ENCODE measurements around the gene DYNLT2. TPM values are rescaled to one million over a fixed set of nuclear protein-coding genes. Genes with fewer than 3 reads are reported as not detected.

The DYNLT2 gene
- polyA plus RNA-seq, 1 of the 3 experiments (the other 2 are of a cell fraction) = 0.81 TPM

DNA sequence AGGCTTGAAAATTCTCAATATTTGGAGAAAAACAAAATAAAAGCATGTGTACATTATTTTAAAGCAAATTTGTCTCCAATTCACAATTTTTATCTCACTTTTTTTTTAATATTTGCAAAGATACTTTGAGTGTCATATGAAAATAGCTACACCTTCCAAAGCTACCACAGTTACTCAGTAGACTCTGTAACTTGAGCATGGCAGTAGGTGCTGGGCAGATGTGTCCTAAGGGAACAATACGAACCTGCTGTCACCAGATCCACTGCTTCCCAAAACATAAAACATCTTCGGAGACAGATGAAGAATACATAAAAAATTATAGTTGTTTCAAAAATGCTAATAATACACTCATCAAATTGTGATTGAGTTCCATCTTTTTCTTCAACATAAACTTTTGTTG is 60.1 kb downstream of the DYNLT2 start:
- Histone ChIP-seq H3K79me2 (ENCODE audit: insufficient read depth) (no peaks in the 10 kb centered on the region; the same call in 1 of the 2 replicates), H3K4me3 (ENCODE audit: low read depth in 2 of 2, low read length in 1 of 2) (no peak overlapping the region), H3K27ac (ENCODE audit: low read depth in 2 of 2, low read length in 1 of 2) (no peak overlapping the region), H3K9me2 (no peaks in the 10 kb centered on the region), H3F3A (replicated peaks; ENCODE audit: insufficient read depth) (no peaks in the 10 kb centered on the region), H3K36me3 (replicated peaks in 1 of 2; ENCODE audit: control insufficient read depth in 1 of 2, insufficient read depth in 2 of 2, low read length in 1 of 2) (peaks cover 22 to 37% of the 10 kb centered on the region in 2 experiments), H3K27me3 (ENCODE audit: insufficient read depth) (no peaks in the 10 kb centered on the region), H3K9ac (no peak overlapping the region), H3K4me1 (ENCODE audit: control insufficient read depth in 1 of 2, insufficient read depth in 2 of 2, low read depth in 1 of 2, low read length in 1 of 2) (no peaks in the 10 kb centered on the region), H4K20me1 (ENCODE audit: insufficient read depth) (no peaks in the 10 kb centered on the region), H3K9me3 (0 out of 2 replicates have a peak, but pooled peaks cover 2% of the 10 kb centered on the region), H2AFZ (ENCODE audit: low read depth) (no peak overlapping the region), H3K4me2 (no peak overlapping the region)
- CTCF ChIA-PET = no interaction called here
- POLR2A ChIA-PET = no interaction called here
- no peak for DNase-seq
- TF ChIP-seq TAF1 (IDR thresholded peaks at IDR 0.05; ENCODE audit: borderline replicate concordance, low read depth, low read length) = no peak
- TF ChIP-seq EZH2phosphoT487 (IDR thresholded peaks at IDR 0.05; ENCODE audit: borderline replicate concordance, low read depth) = no peak
- TF ChIP-seq JUND (IDR thresholded peaks at IDR 0.05) = no peak
- TF ChIP-seq TEAD4 (IDR thresholded peaks at IDR 0.05; ENCODE audit: borderline replicate concordance, insufficient read depth) = no peak
- TF ChIP-seq POLR2AphosphoS5 (IDR thresholded peaks at IDR 0.05; ENCODE audit: low read depth, low read length) = no peak
- TF ChIP-seq CHD2 (IDR thresholded peaks at IDR 0.05; ENCODE audit: low read length, partially characterized antibody) = no peak
- no peak for TF ChIP-seq NRF1 (IDR thresholded peaks at IDR 0.05; ENCODE audit: low read depth, low read length)
- TF ChIP-seq EP300 (IDR thresholded peaks at IDR 0.05; ENCODE audit: borderline replicate concordance in 1 of 2, low read depth in 1 of 2, low read length in 1 of 2) = no peak
- no peak for TF ChIP-seq RAD21 (IDR thresholded peaks at IDR 0.05; ENCODE audit: low read length)
- TF ChIP-seq, protein P1, sequence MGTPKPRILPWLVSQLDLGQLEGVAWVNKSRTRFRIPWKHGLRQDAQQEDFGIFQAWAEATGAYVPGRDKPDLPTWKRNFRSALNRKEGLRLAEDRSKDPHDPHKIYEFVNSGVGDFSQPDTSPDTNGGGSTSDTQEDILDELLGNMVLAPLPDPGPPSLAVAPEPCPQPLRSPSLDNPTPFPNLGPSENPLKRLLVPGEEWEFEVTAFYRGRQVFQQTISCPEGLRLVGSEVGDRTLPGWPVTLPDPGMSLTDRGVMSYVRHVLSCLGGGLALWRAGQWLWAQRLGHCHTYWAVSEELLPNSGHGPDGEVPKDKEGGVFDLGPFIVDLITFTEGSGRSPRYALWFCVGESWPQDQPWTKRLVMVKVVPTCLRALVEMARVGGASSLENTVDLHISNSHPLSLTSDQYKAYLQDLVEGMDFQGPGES (IDR thresholded peaks at IDR 0.05; ENCODE audit: low read depth, low read length) = no peak
- TF ChIP-seq, protein P2, sequence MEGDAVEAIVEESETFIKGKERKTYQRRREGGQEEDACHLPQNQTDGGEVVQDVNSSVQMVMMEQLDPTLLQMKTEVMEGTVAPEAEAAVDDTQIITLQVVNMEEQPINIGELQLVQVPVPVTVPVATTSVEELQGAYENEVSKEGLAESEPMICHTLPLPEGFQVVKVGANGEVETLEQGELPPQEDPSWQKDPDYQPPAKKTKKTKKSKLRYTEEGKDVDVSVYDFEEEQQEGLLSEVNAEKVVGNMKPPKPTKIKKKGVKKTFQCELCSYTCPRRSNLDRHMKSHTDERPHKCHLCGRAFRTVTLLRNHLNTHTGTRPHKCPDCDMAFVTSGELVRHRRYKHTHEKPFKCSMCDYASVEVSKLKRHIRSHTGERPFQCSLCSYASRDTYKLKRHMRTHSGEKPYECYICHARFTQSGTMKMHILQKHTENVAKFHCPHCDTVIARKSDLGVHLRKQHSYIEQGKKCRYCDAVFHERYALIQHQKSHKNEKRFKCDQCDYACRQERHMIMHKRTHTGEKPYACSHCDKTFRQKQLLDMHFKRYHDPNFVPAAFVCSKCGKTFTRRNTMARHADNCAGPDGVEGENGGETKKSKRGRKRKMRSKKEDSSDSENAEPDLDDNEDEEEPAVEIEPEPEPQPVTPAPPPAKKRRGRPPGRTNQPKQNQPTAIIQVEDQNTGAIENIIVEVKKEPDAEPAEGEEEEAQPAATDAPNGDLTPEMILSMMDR (IDR thresholded peaks at IDR 0.05) = no peak
- TF ChIP-seq ELF1 (IDR thresholded peaks at IDR 0.05) = no peak
- TF ChIP-seq, protein P3, sequence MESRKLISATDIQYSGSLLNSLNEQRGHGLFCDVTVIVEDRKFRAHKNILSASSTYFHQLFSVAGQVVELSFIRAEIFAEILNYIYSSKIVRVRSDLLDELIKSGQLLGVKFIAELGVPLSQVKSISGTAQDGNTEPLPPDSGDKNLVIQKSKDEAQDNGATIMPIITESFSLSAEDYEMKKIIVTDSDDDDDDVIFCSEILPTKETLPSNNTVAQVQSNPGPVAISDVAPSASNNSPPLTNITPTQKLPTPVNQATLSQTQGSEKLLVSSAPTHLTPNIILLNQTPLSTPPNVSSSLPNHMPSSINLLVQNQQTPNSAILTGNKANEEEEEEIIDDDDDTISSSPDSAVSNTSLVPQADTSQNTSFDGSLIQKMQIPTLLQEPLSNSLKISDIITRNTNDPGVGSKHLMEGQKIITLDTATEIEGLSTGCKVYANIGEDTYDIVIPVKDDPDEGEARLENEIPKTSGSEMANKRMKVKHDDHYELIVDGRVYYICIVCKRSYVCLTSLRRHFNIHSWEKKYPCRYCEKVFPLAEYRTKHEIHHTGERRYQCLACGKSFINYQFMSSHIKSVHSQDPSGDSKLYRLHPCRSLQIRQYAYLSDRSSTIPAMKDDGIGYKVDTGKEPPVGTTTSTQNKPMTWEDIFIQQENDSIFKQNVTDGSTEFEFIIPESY (IDR thresholded peaks at IDR 0.05; ENCODE audit: borderline replicate concordance, low read depth) = no peak
- no peak for TF ChIP-seq TCF12 (IDR thresholded peaks at IDR 0.05)
- no peak for TF ChIP-seq RXRA (IDR thresholded peaks at IDR 0.05; ENCODE audit: borderline replicate concordance, low read depth)
- TF ChIP-seq RFX5 (IDR thresholded peaks at IDR 0.05; ENCODE audit: low read length) = no peak
- no peak for TF ChIP-seq YY1 (IDR thresholded peaks at IDR 0.05; ENCODE audit: low read depth)
- no peak for TF ChIP-seq MXI1 (IDR thresholded peaks at IDR 0.05; ENCODE audit: low read depth, low read length)
- TF ChIP-seq, protein P4, sequence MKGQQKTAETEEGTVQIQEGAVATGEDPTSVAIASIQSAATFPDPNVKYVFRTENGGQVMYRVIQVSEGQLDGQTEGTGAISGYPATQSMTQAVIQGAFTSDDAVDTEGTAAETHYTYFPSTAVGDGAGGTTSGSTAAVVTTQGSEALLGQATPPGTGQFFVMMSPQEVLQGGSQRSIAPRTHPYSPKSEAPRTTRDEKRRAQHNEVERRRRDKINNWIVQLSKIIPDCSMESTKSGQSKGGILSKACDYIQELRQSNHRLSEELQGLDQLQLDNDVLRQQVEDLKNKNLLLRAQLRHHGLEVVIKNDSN (IDR thresholded peaks at IDR 0.05; ENCODE audit: borderline replicate concordance, low read depth) = no peak
- no peak for TF ChIP-seq FOXJ3 (CRISPR knock-in tag; IDR thresholded peaks at IDR 0.05)
- 98% methylated on average over 2 of the region's 2 CpGs for WGBS (ENCODE audit: low lambda C conversion rate)

Other genes with a start within 250 kb of the DYNLT2 start
- 55.6 and 58.6 TPM in 2 replicates for gene WDR27, start 49.5 kb downstream of the DYNLT2 start, polyA plus RNA-seq (2012; rRNA removed)
- 10.1 and 12.7 TPM in 2 replicates for gene C6orf120, start 49.4 kb downstream of the DYNLT2 start, polyA plus RNA-seq (2012; rRNA removed)
- gene PHF10, start 27.1 kb downstream of the DYNLT2 start, polyA plus RNA-seq (2012; rRNA removed) = 23.5 and 25.7 TPM in 2 replicates
- gene ERMARD, start 50 bp upstream of the DYNLT2 start, polyA plus RNA-seq (2012; rRNA removed) = 43.2 and 51.3 TPM in 2 replicates